NCI-H146 treated with DMSO at 0.1 percent for 48 hours (cell line): ENCODE measurements around the gene METRN.

Experiments
- DNase-seq: peaks from one replicate; lab custom pipeline; 2025; ENCODE audit not compliant: unreplicated experiment; lab: John Stamatoyannopoulos, UW

The METRN gene

DNA sequence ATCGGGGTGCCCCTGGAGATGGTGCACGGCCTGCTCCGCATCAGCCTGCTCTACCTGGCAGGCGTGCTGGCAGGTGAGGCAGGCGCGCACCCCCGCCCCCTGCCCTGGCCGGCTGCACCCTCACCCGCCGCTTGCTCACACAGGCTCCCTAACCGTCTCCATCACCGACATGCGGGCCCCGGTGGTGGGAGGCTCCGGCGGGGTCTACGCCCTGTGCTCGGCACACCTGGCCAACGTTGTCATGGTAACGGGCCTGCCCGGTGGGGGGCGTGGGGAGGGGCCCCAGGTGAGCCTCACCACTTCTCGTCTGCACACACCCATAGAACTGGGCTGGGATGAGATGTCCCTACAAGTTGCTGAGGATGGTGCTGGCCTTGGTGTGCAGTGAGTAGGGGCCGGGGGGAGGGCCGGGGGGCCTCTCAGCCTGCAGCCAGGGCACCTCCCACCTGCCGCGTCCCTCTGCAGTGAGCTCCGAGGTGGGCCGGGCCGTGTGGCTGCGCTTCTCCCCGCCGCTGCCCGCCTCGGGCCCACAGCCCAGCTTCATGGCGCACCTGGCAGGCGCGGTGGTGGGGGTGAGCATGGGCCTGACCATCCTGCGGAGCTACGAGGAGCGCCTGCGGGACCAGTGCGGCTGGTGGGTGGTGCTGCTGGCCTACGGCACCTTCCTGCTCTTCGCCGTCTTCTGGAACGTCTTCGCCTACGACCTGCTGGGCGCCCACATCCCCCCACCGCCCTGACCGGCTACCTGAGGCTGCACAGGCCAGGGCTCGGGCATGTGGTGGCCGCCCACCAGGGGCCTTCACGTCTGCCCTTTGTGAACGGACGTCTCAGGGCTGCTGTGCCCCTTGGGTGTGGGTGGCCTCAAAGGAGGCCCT, 37.4 kb upstream of the METRN start:
- DNase-seq, result peak; percentile 83

- no peak for DNase-seq
Observed at GRCh38 chr16:678209-678857, 36.6 kb upstream of the METRN start.

- peak; percentile 71 for DNase-seq
Observed at GRCh38 chr16:678858-679813, 35.8 kb upstream of the METRN start.

DNA sequence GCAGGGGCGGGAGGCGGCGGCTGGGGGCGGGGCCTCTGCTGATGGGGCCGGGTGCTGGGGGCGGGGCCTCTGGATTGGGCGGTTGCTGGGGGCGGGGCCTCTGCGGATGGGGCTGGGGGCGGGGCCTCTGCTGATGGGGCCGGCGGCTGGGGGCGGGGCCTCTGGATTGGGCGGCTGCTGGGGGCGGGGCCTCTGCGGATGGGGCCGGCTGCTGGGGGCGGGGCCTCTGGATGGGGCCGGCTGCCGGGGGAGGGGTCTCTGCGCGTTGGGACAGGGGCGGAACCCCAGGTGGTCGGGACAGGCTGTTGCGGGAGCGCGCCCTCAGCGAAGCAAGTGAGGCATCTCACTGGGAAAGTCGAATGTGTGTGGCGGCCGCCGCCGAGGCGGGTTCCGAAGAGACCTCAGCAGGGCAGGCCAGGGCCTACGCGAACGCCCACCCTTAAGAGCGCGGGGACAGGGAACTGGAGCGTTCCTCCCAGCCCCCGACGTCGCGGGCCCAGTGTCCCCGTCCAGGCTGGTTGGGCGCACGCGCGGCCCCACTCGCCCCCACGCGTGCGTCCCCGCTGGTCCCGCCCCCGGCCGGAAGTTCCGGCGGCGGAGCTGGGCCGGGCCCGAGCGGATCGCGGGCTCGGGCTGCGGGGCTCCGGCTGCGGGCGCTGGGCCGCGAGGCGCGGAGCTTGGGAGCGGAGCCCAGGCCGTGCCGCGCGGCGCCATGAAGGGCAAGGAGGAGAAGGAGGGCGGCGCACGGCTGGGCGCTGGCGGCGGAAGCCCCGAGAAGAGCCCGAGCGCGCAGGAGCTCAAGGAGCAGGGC, 34.9 kb upstream of the METRN start, which contains the start of gene STUB1:
STUB1 (plus strand) TSS at position 597 of the 811 bp plus-strand sequence; CDS start at position 713, 116 bp downstream.
- peak; percentile 58 for DNase-seq

DNA sequence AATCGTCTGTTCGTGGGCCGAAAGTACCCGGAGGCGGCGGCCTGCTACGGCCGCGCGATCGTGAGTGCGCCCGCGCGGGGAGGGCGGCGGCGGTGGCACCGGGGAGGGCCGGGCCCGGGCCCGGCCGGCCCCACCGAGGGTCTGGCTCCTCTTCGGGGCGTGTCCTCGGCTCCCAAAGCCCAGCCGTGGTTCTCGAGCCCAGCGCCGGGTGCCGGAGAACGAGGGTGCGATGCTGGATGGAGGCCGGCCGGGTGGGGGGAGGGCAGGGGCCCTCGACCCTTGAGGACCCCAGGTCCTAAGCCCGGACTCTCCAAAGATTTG, 34.3 kb upstream of the METRN start:
- DNase-seq, result no peak

- DNase-seq, result no peak
Observed at GRCh38 chr16:680967-681745, 33.8 kb upstream of the METRN start.

GRCh38 chr16:681746-682427, 33.0 kb upstream of the METRN start:
- DNase-seq, result no peak

DNA sequence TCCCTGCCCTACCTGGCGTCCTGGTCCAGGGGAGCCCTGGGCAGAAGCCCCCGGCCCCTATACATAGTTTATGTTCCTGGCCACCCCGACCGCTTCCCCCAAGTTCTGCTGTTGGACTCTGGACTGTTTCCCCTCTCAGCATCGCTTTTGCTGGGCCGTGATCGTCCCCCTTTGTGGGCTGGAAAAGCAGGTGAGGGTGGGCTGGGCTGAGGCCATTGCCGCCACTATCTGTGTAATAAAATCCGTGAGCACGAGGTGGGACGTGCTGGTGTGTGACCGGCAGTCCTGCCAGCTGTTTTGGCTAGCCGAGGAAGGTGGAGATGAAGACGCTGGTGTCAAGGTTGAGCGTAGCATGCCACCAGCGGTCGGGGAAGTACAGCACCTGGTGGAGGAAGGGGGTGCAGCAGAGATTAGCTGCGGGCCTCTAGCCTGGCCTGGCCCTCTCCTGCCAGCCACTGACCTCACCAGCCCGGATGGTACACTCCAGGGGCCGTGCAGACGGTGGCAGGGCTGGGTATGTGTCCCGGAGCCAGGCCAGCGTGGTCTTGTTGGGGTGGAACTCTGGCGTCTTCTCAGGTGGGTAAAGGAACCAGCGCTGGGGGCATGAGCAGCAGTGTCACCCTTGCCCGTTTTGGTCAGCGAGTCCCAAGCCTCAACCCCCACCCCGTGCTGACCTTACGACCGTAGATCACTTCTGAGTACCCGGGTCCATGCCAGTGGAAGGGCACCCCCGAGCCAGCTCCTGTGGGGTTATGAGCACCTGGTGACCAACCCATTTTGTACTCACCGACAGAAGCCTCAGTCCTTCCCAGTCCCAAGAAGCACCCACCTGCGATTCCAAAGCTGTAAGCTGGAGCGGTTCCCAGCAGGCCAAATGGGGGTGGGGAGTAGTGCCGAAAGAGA, 32.2 kb upstream of the METRN start:
- no peak for DNase-seq

- DNase-seq, result no peak
Observed at GRCh38 chr16:683396-684070, 31.4 kb upstream of the METRN start.

DNA sequence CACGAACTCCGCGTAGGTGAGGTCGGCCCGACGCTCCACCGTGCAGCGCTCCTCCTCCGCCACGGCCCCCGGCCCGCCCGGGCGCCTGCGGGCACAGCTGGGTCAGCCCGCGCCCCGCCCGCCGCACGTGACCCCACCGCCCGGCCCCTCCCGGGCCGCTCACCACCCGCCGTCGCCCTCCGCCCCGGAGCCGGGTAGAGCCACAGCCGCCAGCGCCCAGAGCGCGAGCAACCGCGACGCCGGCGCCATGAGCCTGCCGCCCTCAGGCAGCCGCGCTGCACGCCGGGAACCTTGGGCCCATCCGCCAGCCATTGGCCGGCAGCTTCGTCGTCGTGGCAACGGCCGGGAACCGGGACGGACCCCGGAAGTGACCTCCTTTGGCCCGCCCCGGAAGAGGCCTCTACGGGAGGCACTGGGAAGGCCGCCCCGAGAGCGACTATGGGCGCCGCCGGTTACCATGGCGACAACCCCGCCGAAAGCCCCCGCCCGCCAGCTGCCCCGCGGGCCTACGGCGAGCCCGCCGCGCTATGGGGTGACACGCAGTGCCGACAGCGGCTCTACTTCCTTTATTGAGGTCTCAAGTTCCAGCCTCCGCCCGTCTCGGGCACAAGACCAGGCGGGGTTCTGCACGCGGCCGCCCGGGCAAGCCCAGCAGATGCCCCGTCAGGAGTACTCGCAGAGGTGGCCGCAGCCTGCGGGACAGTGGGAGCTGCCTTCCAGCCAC, 30.7 kb upstream of the METRN start, which contains the start of gene JMJD8:
JMJD8 (minus strand) TSS at position 264 of the 724 bp plus-strand sequence; CDS start at position 249, 15 bp downstream.
- DNase-seq, result peak; percentile 89

GRCh38 chr16:684961-685696, 29.8 kb upstream of the METRN start:
- DNase-seq, result no peak

DNA sequence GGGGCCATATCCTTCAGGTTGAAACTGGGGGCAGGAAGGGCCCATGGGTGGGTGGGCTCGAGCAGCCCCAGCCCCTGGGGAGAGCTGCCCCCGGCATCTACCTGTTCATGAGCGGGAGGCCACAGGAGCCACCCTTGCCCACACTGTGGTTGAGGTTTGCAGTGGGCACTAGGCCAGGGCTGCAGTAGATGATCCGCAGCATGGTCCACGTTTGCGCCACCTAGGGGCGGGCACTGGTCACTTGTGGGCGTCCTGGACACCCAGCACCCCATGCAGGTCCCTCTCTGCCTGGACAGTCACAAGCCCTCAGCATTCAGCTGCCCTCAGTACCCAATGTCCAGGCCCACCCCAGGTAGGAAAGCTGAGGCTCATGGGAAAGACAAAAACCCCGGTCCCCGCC, 29.0 kb upstream of the METRN start:
- DNase-seq, result no peak

DNA sequence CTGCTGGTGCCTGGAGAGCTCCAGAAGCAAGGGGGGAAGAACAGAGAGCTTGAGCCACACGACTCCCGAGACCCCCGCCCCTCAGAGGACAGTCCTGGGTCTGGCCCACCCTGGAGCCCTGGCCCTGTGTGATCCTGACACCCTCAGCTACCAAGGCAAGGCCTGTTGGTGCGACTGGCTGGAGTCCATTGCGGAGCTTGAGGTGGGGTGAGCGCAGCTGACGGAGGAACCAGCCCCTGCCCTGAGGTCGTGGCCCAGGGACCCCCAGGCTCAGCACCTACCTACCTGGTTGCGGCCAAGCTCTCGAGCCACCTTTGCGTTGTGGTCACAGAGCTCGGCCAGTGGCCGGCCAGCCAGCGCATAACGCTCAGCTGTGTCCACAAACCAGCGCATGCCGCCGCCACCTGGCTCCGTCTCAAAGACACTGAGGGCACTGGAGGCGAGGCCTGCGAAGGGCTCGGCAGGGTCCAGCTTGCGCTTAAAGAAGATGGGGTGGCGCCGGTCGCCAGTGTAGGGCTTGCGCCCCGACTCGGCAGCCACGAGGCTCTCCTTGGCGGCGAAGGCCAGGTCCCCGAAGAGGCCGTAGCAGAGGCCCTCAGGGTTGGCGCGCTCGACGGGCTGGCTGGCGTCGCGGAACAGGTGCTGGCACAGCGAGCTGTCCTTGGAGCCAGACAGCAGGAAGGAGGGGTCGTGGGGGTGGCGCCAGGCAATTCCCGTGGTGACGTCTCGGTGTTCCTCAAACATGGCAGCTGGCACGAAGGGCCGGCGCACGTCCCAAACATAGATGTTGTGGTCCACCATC, 28.3 kb upstream of the METRN start:
- no peak for DNase-seq

- DNase-seq, result no peak
Observed at GRCh38 chr16:687499-687898, 27.4 kb upstream of the METRN start.

DNA sequence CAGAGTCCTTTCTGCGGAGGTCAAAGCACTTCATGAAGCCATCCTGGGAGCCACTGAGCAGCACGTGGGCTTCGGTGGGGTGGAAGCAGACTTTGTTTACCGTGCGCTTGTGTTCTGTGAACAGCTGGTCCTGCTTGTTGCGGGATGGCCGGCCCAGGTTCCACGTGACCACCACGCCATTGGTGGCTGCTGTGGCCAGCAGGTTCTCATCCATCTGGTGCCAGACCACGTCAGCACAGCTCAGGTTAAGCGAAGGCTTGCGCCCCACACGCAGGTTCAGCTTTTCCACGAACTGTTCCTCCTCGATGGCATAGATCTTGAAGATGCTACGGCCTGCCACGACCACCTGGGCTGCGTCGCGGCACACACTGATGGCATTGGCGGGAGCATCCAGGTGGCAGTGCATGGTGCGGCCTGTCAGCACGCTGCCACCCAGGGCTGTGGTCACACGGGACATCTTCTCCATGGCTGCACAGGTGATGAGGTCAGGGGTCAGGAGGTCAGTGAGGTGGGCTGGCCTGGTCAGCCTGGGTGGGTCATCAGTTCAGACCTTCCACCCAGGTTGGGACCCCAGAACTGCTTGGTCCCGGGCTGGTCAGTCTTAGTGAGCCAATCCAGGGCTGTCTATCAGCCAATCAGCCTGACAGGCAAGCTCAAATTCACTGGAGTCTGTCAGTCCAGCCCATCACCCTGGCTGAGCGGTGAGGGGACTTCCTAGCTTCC, 25.6 kb upstream of the METRN start:
- DNase-seq, result no peak
